K562 (cell line): Measurements from ENCODE around the gene AGPAT3. TPM values are rescaled to one million over a fixed set of nuclear protein-coding genes. Genes with fewer than 3 reads are reported as not detected.
A peak's percentile ranks its signal among the peaks of the same experiment; 100 is the strongest.

Source experiments
- BRF2 ChIP-seq: IDR thresholded peaks from 3 replicates; pipeline ENCODE4 v1.6.1; 2011; ENCODE audit warnings: borderline replicate concordance, mild to moderate bottlenecking; ENCODE audit not compliant: insufficient read length, insufficient read depth
- ESRRA ChIP-seq: fragments of 450-650 bp; IDR thresholded peaks from 2 replicates; pipeline ENCODE4 v1.6.1; 2014; ENCODE audit warnings: low read depth, mild to moderate bottlenecking, moderate library complexity, borderline replicate concordance
- ESRRB ChIP-seq: fragments of 250-450 bp; sonication (Bioruptor Pico); IDR thresholded peaks from 2 replicates; pipeline ENCODE4 v1.5.0; 2020; ENCODE audit warnings: mild to moderate bottlenecking, moderate library complexity, borderline replicate concordance
- FIP1L1 ChIP-seq: fragments of 200-400 bp; formaldehyde crosslinking; IDR thresholded peaks from 2 replicates; pipeline ENCODE4 v1.6.1; 2018; ENCODE audit warnings: mild to moderate bottlenecking, low read depth, low read length; ENCODE audit not compliant: poor library complexity, severe bottlenecking
- FUS ChIP-seq: fragments of 200-400 bp; formaldehyde crosslinking; optimal IDR thresholded peaks from 2 replicates; pipeline ENCODE3; 2017; ENCODE audit warnings: low read depth, low read length
- HCFC1 ChIP-seq: IDR thresholded peaks from 2 replicates; pipeline ENCODE4 v1.6.1; 2012; ENCODE audit warnings: low read depth, low read length, improper control_type of control experiment
- HMG20B ChIP-seq: fragments of 250-450 bp; sonication (Bioruptor Pico); IDR thresholded peaks from 2 replicates; pipeline ENCODE4 v1.5.0; 2021; ENCODE audit warnings: mild to moderate bottlenecking
- KDM1A ChIP-seq, 2 experiments: fragments of 450-650 bp; IDR thresholded peaks; 2 replicates each; pipeline ENCODE4 v1.6.1; 2016; ENCODE audit warnings: mild to moderate bottlenecking in 2 of 2
- NFXL1 ChIP-seq: fragments of 450-650 bp; formaldehyde crosslinking; IDR thresholded peaks from 2 replicates; pipeline ENCODE4 v1.4.0; 2021; ENCODE audit warnings: mild to moderate bottlenecking
- NR0B1 ChIP-seq: fragments of 450-650 bp; IDR thresholded peaks from one replicate; pipeline ENCODE4 v1.6.1; 2018; ENCODE audit warnings: mild to moderate bottlenecking, moderate library complexity; ENCODE audit not compliant: partially characterized antibody
- NR2C2 ChIP-seq, 2 experiments: fragments of 200-800 bp in 1 of 2; sonication (Bioruptor generic) in 1 of 2; sonication (generic) in 1 of 2; formaldehyde crosslinking in 1 of 2; IDR thresholded peaks; 2 replicates each; pipeline versions ENCODE4 v1.6.1 to v1.8.0; 2016 to 2022; ENCODE audit warnings: mild to moderate bottlenecking in 1 of 2, missing compliant biosample characterization in 1 of 2, missing genetic modification characterization in 1 of 2, missing genetic modification reagents in 1 of 2
- POLR2AphosphoS5 ChIP-seq: IDR thresholded peaks from 2 replicates; pipeline ENCODE4 v1.6.1; 2011; ENCODE audit warnings: mild to moderate bottlenecking, low read depth, low read length, moderate library complexity; ENCODE audit not compliant: control insufficient read depth, insufficient read depth
- RAD21 ChIP-seq, 2 experiments: fragments of 250-450 bp in 1 of 2; fragments of 450-650 bp in 1 of 2; sonication (Bioruptor Pico) in 1 of 2; formaldehyde crosslinking in 1 of 2; IDR thresholded peaks in 1 of 2; conservative IDR thresholded peaks in 1 of 2; 2 replicates each; pipeline versions ENCODE4 v1.4.0 to v1.8.0; 2020 to 2022; ENCODE audit warnings: mild to moderate bottlenecking in 2 of 2, moderate library complexity in 1 of 2
- RFX7 ChIP-seq: fragments of 250-450 bp; sonication (Bioruptor Pico); IDR thresholded peaks from 2 replicates; pipeline ENCODE4 v1.5.1; 2021; ENCODE audit warnings: mild to moderate bottlenecking
- SIN3A ChIP-seq, 2 experiments: fragments of 150-350 bp in 1 of 2; IDR thresholded peaks; 2 replicates each; pipeline ENCODE4 v1.6.1; 2011 to 2016; ENCODE audit warnings: borderline replicate concordance in 2 of 2, low read depth in 2 of 2, low read length in 2 of 2, mild to moderate bottlenecking in 2 of 2, moderate library complexity in 2 of 2; ENCODE audit not compliant: control insufficient read depth in 1 of 2
- SMARCA4 ChIP-seq: fragments of 450-650 bp; IDR thresholded peaks from 2 replicates; pipeline ENCODE4 v1.6.1; 2016
- SPI1 ChIP-seq: IDR thresholded peaks from 2 replicates; pipeline ENCODE4 v1.6.1; 2011; ENCODE audit warnings: low read depth, low read length, control low read depth, borderline replicate concordance
- STAT5A ChIP-seq: IDR thresholded peaks from 2 replicates; pipeline ENCODE4 v1.6.1; 2012; ENCODE audit warnings: low read length, inconsistent platforms, borderline replicate concordance
- YY1 ChIP-seq, 3 experiments: IDR thresholded peaks; 2 replicates each; pipeline ENCODE4 v1.6.1; 2011; ENCODE audit warnings: low read length in 2 of 3, mild to moderate bottlenecking in 2 of 3, moderate library complexity in 2 of 3, borderline replicate concordance in 1 of 3, control low read depth in 1 of 3, low read depth in 1 of 3; ENCODE audit not compliant: insufficient read depth in 3 of 3, insufficient replicate concordance in 2 of 3, control insufficient read depth in 1 of 3, insufficient read length in 1 of 3; ENCODE audit errors: extremely low read depth in 1 of 3
- ZBTB2 ChIP-seq: fragments of 450-650 bp; IDR thresholded peaks from 2 replicates; pipeline ENCODE4 v1.6.1; 2016; ENCODE audit warnings: antibody characterized with exemption
- ZFX ChIP-seq: sonication (generic); formaldehyde crosslinking; IDR thresholded peaks from 2 replicates; pipeline ENCODE4 v1.8.0; 2022; ENCODE audit warnings: mild to moderate bottlenecking, missing genetic modification reagents, moderate library complexity
- ZNF696 ChIP-seq: fragments of 250-450 bp; sonication (Bioruptor Pico); conservative IDR thresholded peaks from 2 replicates; pipeline ENCODE4 v1.4.0; 2020; ENCODE audit warnings: mild to moderate bottlenecking, moderate library complexity
- ZNF707 ChIP-seq: fragments of 250-450 bp; sonication (Bioruptor Pico); conservative IDR thresholded peaks from 2 replicates; pipeline ENCODE4 v1.8.0; 2022; ENCODE audit warnings: inconsistent platforms, mild to moderate bottlenecking, moderate library complexity
- ZNF79 ChIP-seq: fragments of 250-450 bp; sonication (Bioruptor Pico); IDR thresholded peaks from 2 replicates; pipeline ENCODE4 v1.4.0; 2020; ENCODE audit warnings: low read depth, mild to moderate bottlenecking, moderate library complexity
- polyA plus RNA-seq, 8 experiments: library from polyadenylated mRNA; depleted of rRNA in 4 of 8; stranded (reverse) in 5 of 8; unstranded in 3 of 8; fragments of >200 nt; fragmentation: Nextera tagmentation in 2 of 8; fragmentation: Illumina TruSeq in 1 of 8; extraction: Ambion mirVana in 2 of 8; extraction: Trizol in 1 of 8; gene quantifications; 2 replicates each; pipeline versions ENCODE4 v1.2.1 to v1.2.3, GENCODE V29; 2011 to 2014; ENCODE audit warnings: inconsistent platforms in 1 of 8, missing spikeins in 1 of 8
- total RNA-seq, 7 experiments: library from RNA; depleted of rRNA in 6 of 7; stranded (reverse); fragments of >200 nt in 6 of 7; fragmentation: Illumina TruSeq in 2 of 7; extraction: Trizol in 2 of 7; gene quantifications; 2 replicates each; pipeline versions ENCODE4 v1.2.1 to v1.2.3, GENCODE V29; 2011 to 2021; ENCODE audit warnings: low replicate concordance in 1 of 7

Gene AGPAT3
- total and polyA plus RNA-seq, 9 of the 15 experiments (the other 6 are each of a cell fraction or from before 2014, with no cell fraction given) = 1.5 to 88.4 (median 35.7) TPM

- TF ChIP-seq BRF2 (no peak), FUS (no peak), ZNF707 (CRISPR knock-in tag) (no peak), YY1 (IDR thresholded peaks at IDR 0.05; ENCODE audit: borderline replicate concordance in 1 of 3, control insufficient read depth in 1 of 3, extremely low read depth in 1 of 3, insufficient read depth in 3 of 3, insufficient read length in 1 of 3, insufficient replicate concordance in 2 of 3, low read depth in 1 of 3, low read length in 2 of 3) (peak in 1 of 3 experiments; percentile 6), ZNF79 (CRISPR knock-in tag) (no peak), RAD21 (CRISPR knock-in tag; conservative IDR thresholded peaks at IDR 0.05 in 1 of 2, IDR thresholded peaks at IDR 0.05 in 1 of 2) (peak in 1 of 2 experiments; percentile 11; a peak in 1 of 4 replicates), POLR2AphosphoS5 (no peak), NFXL1 (CRISPR knock-in tag) (no peak), SMARCA4 (no peak), FIP1L1 (no peak), HCFC1 (no peak), ZNF696 (no peak), KDM1A (IDR thresholded peaks at IDR 0.05) (no peak), NR0B1 (no peak), NR2C2 (CRISPR knock-in tag; IDR thresholded peaks at IDR 0.05) (no peak), NR2C2 (tag; IDR thresholded peaks at IDR 0.05) (peak; percentile 86), SIN3A (IDR thresholded peaks at IDR 0.05; ENCODE audit: borderline replicate concordance in 2 of 2, control insufficient read depth in 1 of 2, low read depth in 2 of 2, low read length in 2 of 2) (0 out of 4 replicates have a peak, but pooled peaks of 1 of the 2 experiments have one; percentile 9), ZBTB2 (no peak), STAT5A (no peak), RFX7 (no peak), ESRRB (CRISPR knock-in tag) (no peak), ZFX (CRISPR knock-in tag) (no peak), ESRRA (no peak), SPI1 (peak; percentile 4; the same call in 1 of the 2 replicates), HMG20B (no peak)
Measured at GRCh38 chr21:43864962-43865539, at the start of gene AGPAT3 (continued).
